GM04504 (cell line): ENCODE measurements around the gene IL17REL.
"Not testable (repeated sequence)": the region's sequence is repeated elsewhere in the genome, so short reads cannot be mapped to it uniquely, and the experiment has no call there.

ENCODE experiments used
- DNase-seq: peaks from one replicate; pipeline ENCODE4 v3.0.0-alpha.2; 2012; ENCODE audit warnings: low read depth

Gene IL17REL

GRCh38 chr22:49956418-49956770 lies 56.2 kb downstream of the IL17REL start:
- DNase-seq, result no peak

GRCh38 chr22:49955581-49956417 lies 56.8 kb downstream of the IL17REL start:
- DNase-seq, result no peak

GRCh38 chr22:49954991-49955580 lies 57.5 kb downstream of the IL17REL start:
- no peak for DNase-seq

- no peak for DNase-seq
These were observed 58.2 kb downstream of the IL17REL start for GRCh38 chr22:49954354-49954753.

GRCh38 chr22:49953680-49954344 lies 58.8 kb downstream of the IL17REL start:
- DNase-seq, result no peak

GRCh38 chr22:49953027-49953679 lies 59.4 kb downstream of the IL17REL start:
- no peak for DNase-seq

- DNase-seq, result no peak
These were observed 60.3 kb downstream of the IL17REL start for GRCh38 chr22:49951986-49952896.

GRCh38 chr22:49951678-49951985 lies 60.9 kb downstream of the IL17REL start:
- DNase-seq, result no peak

- DNase-seq, result no peak
These were observed 61.4 kb downstream of the IL17REL start for GRCh38 chr22:49951000-49951677.

- DNase-seq, result no peak
These were observed 62.1 kb downstream of the IL17REL start for GRCh38 chr22:49950396-49950994.

- no peak for DNase-seq
These were observed 62.7 kb downstream of the IL17REL start for GRCh38 chr22:49949914-49950292.

- DNase-seq, result no peak
These were observed 63.3 kb downstream of the IL17REL start for GRCh38 chr22:49948958-49949913.

GRCh38 chr22:49948116-49948957 lies 64.2 kb downstream of the IL17REL start:
- no peak for DNase-seq

GRCh38 chr22:49947296-49947622 lies 65.3 kb downstream of the IL17REL start:
- DNase-seq, result no peak

- DNase-seq, result no peak
These were observed 65.8 kb downstream of the IL17REL start for GRCh38 chr22:49946612-49947295.

- not testable (repeated sequence) for DNase-seq
These were observed 67.3 kb downstream of the IL17REL start for GRCh38 chr22:49945042-49945794.
